Stimulated activated CD4-positive, alpha-beta T cell treated with anti-CD3 and anti-CD28 coated beads, Interleukin-12 subunit alpha, Interleukin-12 subunit beta, amount 100 ng/mL, for 24 hours (primary cell): ENCODE measurements around the gene XPNPEP1.
A peak's percentile ranks its signal among the peaks of the same experiment; 100 is the strongest.

Experiments used
- DNase-seq, 2 experiments: peaks; one replicate each; pipeline ENCODE4 v3.0.0-alpha.2; 2020; ENCODE audit warnings: low read depth in 2 of 2

The XPNPEP1 gene

DNA sequence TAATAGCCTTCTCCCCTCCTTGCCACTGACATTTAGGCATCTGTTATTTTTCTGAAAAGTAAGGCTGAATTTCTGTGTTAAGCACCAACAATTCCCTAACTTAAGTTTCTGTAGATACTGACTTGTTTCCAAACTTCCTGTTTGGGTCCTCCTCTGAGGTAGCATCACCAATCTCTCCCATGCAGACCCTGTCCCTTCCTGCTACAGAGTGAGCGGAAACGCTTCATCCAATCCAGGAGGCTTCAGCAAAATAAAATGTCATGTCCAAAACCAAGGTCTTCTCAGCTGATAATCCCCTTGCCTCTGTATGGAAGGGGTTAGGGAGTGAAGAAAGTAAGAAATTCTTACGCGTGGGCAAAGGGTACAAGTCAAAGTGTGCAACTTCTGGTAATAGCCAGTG, 29.9 kb downstream of the XPNPEP1 start:
- DNase-seq = no peak

DNA sequence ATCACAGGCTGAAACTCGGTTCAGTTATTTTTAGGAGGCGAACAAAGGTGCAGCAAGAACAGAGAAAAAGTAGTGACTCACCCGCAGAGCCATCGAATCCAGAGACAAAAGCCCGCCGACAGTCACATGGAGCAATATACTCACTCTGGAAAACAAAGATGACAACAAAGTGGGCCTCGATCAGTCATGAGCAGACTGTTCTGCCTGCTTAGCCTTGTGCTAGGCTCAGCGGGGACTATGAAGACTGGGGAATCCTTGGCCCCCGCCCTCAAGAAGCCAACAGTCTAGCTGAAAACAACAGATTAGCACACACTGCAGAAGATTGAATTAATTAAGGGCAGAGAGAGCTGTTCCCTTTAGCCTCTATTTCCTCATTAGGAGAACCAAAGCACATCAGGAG, 30.4 kb downstream of the XPNPEP1 start:
- DNase-seq = no peak

DNA sequence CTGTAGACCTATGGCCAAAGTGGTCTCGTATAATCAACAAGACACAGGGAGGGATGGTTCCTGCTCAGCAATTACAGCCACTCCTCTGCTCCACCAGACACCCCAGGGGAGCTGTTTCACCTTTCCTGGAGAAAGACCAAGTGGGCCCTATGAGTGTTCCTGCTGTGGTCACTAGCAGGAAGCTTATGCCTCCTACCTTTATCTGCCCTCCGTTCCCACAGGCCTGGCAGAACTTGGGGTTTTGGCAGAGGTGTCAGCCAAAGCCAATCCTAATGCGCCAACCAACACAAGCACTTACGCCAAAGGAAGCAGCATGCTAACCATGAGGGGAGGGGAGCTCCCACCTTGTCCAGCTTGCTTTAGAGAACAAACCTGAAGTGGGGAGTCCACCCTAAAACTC, 31.2 kb downstream of the XPNPEP1 start:
- DNase-seq = no peak

DNA sequence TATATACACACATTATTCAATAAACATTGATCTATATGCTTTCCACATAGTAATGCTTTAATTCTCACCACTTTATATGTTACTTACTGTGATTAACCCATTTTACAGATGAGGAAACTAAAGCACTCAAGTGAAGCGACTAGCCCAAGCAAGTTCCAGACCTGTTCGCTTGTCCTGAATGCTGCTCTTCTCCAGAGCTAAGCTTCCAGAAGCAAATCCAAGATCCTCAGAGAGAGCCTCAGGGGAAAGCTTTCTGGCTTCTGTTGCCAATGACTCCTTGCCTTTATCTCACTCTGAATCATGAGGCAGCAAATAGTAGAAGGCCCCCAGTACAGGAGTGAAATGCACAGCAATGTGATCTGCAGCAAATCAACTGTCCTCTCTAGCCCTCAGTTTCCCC, 32.2 kb downstream of the XPNPEP1 start:
- no peak for DNase-seq

DNA sequence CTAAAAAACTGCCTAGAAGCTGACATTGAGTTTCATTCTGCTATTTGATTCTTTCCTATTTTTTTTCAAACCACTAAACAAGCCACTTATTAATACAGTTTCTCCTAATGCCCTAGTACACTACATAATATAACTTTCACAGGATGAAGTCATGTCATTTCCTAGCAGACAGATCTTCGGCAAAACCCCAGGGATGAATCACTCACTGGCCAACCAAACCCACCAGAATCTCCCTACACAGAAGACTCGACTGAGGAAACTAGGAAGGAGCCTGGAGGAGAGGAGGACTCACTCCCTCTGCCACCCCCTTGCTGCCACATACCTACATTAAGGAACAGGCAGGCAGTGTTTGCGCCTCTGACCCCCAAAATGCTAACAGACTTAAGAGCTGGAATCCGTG, 33.4 kb downstream of the XPNPEP1 start:
- no peak for DNase-seq

DNA sequence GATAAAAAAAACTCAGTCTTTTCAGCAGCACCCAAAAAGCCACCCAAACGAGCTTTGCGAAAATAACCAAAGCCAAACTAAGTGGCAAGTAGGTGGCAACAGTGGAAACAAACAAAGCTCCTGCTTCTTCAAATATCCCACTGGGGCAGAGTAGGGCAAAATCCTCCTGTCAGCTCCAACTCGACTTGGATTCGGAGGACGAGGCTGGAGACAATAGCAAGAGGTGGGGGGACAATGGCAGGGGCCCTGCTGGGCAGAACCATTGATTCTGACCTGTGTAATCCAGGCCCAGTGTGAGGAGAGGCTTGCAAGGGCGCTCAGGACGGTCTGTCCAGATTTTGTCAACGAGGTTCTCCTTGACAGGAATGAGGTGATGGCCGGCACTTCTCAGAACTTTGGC, 35.5 kb downstream of the XPNPEP1 start:
- DNase-seq = no peak

DNA sequence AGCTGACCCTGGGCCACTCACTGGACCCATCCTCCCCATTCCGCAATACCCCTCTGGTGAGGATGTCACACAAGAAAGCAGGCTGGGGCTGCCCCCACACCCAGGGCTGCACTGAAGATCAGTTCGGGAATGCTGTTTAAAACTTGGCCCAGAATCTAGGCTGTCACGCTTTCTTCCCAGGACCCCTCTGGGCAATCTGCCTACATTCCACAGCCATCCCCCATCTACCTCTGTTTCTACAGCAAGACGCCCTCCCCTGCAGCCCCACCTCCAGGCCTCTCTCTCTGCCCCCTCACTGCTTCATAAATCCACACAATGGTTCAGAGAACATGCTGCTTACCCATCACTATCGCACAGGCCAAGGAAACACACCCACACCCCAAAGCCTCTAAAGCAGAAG, 36.1 kb downstream of the XPNPEP1 start:
- no peak for DNase-seq

DNA sequence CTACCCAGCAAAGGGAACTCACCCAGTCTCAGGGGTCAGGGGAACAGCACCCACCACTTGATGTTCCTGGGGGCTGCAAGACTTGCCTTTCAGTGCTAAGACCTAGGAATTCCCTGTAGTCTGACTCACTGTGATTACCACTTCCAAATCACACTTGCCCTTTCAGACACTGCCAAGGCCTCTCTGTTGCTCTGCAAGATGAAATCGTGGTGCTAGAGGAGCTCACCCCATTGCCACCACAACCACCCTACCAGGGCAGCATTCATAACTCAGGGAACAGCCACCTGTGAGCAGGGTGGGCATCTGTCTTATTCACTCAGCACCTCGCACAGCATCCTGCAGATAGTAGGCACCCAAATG, 36.5 kb downstream of the XPNPEP1 start:
- DNase-seq = no peak

DNA sequence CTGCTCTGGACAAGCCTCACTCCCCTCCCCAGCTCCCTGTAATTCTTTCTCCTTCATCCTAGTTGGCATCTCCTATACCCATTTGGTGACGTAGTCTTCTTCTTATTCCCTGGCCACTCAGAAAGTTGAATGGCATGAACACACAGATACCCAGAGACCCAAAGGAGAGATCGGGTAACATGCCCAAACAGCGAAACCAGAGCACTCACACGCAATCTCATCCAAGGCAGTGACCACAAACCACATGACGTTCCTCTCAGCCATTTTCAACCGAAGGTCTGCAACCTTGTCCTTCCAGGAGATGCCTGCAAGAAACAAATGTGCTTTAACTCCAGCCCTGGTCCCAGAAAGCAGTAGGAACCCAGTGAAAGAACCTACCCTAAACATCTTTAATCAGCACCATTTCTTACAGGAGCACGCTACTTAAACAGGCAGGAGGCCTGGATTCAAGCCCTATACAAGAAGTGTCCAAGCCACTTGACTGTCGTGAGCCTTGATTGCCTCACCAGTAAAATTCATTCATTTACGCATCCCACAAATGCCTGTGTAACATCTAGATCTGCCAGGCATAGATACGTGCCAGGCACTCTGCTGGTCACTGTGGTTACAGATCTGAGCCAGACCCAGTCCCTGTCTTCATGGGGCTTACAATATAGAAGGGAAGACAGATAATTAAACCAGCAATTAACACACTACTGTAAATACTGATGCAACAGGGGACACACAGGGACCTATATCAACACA, 37.1 kb downstream of the XPNPEP1 start:
- no peak for DNase-seq

DNA sequence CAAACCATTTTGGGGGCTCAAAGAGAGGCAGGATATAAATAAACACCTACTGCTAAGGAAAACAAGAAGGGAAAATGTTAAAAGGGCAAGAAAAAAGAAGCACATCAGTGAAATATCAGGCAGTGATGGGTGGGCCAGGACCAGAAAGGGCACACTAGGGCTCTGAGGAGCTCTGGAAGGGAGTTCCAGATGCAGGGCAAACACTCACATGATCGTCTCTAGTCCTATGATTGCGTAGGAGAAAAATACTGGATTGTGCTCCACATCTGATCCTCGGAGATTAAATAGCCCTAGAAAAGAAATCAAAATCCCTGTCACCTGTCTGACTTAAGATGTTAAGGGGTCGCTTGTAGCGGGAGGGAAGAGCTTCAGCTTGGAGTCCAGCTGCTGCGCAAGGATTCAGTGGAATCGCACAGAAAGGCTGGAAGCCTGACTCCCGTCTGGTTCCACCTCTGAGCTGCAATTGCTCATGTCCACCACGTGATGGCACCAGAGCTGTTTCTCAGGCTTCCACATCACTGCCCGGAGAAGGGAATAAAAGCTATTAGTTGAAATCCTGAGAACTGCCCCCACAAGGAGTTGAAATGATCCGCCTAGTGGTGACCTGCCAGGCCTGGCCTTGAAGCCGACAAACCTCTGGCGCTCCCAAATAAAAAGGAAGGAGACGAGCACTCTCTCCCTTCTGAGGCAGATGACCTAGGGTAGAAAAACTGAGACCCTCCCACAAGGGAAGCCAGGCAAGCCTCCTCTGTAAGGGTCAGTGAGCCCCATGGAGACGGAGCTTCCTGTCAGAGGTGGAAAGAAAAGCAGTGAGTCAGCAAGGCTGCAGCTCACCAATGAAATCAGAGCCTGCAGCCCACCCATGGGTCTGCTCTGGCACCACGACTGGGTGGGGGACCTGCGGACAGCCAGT, 39.2 kb downstream of the XPNPEP1 start:
- peak; percentile 36 to 47 for DNase-seq

DNA sequence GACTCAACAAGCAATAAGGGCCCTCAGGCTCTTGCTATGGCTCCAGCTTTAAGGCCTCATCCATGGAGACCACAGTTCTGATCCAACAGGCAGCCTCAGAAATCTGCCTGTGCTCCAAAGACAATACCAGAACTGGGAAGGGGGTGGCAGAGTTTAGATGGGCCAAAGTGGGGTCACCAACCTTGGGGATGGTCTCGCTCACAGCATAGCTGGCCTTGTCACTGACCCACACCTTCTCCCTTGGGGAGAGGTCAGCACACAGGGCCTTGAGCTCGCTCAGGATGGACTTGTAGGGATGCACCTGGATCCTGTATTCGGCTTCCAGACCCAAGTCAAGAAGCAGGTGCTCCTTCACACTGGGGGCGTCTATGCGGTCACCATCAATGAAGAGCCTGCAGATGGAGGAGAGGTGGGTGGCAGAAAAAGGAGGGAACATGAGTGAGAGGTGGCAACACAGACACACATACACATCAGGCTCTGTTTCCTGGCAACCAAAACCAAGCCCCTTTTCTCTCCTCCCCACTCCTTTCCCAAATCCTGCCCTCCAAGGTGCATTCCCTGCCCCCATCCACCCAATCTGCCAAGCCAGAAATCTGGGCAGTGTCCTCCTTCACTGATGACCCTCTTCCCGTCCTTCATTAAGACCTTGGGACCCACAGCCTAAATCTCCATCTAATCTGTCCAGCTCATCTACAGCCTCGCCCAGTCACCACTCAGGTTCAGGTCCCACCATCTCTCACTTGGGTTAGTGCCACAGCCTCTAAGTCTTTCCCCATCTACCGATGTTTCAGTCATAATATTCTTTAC, 40.9 kb downstream of the XPNPEP1 start:
- DNase-seq = no peak

DNA sequence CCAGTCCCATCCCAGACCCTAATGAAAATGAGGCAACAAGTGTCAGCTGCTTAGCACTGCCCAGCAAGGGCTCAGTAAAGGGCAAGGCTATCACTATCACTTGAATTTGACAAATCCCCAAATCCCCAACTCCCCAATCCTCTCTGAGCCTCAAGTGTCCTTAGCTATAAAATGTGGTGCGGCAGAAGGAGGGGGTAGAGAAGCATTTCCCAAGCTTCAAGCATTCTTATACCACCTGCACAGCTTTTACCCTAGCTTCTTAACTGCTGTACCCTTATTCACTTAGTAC, 41.6 kb downstream of the XPNPEP1 start:
- no peak for DNase-seq

DNA sequence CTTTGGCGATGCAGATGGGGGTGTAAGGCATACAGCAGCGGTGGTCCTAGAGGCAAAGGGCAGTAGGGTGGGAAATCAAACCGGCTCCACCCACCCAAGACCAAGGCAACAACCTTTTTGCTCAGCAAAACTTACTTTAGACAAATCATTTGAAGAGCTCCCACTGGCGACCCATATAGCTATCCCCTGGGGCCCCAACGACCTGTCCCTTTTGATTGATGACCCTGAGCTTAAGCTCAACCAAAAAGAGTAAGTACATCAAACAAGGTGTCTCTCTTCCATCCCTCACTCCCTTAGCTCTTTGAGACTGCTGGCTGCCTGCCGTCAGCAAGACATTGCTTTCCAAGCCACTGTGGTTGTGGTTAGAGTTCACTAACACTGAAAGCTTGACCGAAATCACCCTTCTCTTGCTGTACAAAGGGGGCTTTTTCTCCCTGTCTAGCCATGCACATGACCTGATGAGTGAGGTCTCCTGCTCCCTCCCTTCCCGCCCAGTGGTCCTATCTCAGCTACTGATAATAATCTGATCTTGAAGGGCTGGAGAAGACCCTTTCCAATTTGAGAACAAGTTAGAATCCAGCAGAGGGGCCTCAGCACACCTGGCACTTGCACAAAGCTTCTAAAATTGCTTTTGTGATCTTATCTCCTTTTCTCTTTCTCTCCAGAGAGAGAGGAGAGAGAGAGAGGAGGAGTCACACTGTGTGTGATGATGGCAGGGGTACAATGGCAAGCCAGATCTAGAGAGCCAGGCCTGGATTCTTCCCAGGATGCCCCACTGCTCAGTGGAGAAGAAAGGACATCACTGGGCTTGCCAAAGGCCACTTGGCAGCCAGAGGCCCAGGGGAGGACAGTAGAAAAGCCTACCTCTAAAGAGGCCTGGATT, 42.2 kb downstream of the XPNPEP1 start:
- DNase-seq = no peak

DNA sequence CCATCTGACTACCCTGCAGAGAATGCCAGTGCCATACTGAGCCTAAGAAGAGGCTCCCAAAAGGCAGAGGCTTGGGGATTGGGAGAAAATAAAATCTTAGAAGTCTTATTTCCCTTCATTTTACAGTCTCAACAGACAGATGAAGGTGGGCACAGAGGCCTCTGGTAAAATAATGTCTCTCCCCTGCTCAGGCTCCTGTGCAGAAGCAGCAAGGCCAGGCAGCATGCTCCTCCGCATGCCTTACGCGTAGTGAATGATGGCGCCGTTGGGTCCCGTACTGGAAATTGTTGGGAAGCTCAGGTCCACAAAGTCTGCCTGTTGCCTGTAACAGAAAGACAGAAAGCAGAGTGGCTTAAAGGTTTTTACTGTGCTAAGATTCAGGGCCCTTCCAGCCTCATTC, 45.8 kb downstream of the XPNPEP1 start:
- no peak for DNase-seq

DNA sequence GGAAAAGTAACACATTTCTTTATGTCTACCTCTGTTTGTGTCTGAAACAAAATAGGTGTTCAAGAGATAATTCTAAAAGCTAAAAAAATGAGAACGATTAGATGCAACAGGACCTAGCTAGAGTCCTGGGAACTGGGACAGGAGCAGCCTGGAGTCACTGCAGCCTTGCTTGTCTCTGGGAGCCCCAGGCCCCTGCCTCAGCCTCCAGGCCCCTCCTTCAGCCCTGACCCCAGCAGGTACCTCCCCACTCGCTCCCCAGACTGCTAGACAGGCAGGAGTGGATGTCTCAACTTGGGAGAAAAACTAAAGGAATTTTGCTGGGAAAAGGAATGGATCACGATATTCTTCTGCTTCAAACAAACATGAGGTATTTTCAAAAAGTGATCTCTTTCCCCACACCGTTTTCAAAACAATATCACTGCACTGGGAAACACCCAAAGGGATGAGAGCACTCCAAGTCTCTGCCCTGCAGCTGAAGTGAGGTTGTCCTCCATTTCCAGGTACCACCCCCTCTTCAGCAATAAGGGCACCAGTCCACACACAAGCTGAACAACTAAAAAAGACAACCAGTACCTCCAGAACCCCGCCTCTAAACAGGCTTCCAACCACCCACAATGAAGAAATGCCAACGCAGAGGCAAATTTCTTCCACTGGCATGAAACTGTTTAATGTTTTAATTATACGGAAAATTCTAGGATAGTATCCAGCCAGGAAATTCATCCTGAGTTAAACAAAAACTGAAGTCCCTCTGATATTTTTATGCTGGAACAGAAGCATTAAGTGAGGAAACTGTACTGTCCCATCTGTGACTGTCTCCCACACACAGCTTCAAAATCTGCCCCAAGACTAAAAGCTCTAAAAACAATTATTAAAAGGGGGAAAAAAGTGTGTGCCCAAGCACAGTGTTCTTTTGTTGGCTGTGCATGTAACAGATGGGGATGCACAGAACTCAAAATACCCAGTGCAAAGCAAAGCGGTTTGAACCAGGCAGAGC, 47.2 kb downstream of the XPNPEP1 start:
- DNase-seq = no peak

DNA sequence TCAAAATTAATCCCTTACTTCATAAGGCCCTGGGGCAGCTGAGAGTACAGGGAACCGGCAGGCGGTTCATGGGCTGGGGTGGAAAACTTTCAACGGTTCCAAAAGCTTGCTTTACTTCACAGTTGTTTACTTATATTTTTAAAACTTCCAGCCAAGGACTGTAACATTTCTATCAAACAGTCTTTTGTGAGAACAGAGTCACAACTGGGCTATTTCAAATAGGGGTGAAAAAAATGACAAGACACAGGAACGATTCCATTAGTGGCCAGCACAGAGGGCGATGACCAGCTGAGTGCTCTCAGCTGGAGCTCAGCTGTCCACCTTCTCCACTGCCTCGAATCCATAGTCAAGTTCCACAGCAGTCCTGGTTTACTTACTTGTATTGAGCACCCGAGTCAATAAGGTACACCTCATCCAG, 48.2 kb downstream of the XPNPEP1 start:
- no peak for DNase-seq

DNA sequence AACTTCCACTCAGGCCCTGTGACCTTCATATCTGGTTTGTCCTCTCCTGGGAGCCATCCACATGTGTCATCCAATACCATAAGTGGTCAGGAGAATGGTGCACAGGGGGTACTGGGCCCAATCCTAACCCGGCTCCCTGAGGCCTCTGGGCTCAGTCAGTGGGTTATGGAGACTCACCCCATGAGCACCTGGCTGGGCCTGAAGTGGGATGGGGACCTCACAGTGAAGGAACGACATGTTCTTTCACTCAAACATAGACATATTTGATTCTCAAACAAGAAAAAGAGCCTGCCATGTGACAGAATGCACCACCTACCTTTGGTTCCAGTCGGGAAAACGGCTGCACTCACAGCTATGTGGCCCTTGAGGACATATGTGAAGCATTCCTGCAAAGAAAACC, 51.8 kb downstream of the XPNPEP1 start:
- no peak for DNase-seq

DNA sequence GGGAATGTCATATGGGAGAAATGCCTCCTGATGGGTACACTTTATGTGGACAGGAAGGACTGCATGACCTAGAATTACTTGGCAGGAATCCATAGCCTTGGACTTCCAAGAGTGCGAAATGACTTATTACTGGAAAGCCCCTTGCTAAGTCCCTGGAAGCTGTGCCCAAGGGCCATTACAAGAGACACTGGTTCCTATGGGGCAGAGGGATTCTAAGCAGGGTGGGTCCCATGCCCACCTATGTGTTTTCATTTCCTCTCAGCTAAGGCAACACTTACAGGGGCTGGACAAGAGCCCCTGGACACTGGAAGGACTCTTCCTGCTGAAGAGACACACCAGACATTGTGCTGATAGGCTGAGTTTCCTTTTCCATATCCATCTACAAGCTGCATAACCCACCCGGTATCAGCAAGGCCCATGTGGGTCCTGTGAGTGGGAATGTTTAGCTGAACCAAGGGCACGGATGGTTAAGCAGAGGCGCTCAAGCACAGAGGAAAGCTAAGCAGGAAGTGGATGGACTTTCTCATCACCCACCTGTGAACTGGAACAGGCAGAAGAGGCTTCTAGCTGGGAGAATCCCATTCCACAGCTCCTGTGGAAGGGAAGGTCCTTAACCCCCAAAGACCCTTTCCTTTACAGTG, 56.2 kb downstream of the XPNPEP1 start:
- no peak for DNase-seq

DNA sequence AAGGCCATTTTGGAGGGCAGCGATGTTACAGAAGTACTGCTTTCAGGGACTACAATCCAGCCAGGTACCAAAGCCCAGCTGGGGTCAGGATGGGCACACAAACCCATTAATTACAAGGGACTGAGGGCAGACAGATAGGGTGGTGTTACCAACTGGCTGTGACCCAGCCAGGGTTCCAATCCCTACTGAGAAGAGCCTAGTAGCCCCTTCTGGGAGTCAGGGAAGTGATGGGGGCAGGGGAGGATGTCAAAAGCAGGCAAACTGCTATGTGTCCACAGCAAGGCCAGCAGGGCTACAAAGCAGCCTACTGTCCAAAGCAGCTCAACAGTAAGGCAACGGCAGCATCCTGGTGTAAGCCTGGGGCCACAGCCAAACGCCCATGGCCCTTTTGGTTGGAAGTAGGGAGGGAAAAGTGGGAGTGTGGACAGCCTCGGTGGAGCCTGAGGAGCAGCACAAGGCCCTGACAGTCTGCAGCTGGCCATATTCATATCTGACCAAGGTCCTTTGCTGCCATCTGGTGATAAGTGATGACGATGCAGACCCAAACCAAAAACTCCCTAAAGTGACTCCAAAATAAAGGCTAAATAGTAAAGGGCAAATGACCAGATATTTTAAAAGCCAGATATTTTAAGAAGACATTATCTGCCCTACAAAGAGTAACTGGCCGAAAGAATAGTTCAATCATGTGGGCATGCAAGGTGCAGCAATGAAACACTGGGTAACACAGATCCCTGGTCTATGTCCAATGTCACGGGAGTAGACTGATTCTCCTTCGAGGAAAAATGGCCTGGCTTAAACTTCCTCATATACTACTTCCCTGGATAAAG, 56.9 kb downstream of the XPNPEP1 start:
- DNase-seq = no peak
